ENCODE data around the gene SALL4.
"Not testable (repeated sequence)": the region's sequence is repeated elsewhere in the genome, so short reads cannot be mapped to it uniquely, and the experiment has no call there.

Gene SALL4
- total RNA-seq, result 0 to 0.58 (median 0.13) reads per million in 4 experiments

DNA sequence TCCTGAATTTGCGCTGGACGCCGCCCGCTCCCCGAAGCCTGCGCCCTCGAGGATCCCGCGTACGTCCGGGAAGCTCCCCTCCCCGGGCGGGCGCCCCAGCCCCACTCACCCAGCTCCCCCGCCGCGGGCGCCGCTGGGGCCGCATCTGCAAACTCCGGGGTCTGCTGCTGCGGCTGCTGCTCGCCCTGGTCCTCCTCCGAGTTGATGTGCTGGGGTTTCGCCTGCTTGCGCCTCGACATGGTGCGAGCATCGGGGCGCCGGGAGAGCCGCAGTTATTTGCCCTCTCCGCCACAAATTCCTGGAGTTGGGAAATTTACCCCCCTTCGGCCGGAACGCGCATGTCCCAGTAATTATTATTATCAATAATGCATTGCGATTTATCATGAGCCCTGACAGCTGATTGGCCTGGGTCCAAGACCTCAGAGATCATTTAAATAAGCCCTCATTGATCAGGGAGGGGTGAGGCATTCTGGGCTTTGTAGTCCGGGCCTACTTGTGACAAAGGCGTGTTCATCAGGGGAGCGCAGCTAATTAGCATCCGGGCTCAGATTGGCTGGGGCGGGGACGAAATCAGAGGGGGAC is at the start of gene SALL4:
Gene SALL4, minus strand, starts transcription at position 352 of the 582 bp plus-strand sequence. Its CDS starts 113 bp downstream, at position 239.
- no peak for DNase-seq

DNA sequence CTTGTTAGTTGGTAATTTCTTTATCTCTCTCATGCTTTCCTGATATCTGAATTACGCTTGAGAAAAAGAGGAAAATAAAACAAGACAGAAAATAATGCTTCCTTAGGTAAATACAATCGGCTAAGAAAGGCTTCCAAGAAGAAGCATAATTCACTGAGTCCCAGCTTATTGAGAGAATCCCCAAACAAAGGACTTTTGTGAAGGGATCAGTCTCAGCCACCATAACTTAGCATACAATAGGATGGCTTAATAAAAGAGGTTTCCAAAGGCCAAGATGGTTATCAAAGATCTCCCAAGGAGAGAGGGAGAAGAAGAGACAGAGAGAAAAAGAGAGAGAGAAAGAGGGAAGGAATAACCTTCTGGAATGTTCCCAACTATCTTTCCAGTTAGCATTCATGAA is 46.0 kb upstream of the SALL4 start:
- no peak for DNase-seq

DNA sequence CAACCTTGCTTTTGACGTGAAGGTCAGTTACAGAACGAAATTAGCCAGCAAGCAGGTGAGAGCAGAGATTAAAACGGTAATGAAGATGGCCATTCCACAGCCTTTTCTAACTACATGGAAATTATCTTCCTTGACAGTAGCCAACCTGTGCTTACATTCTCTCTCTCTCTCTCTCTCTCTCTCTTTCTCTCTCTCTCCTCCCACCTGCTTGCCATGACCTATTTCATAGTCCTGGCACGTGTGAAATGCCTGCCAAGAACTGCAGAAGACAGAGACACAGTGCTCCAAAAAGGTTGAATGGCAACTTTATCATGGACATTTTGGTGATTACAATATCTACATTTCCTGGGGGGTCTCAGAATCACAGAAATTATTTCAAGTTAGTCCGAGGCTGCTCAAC is 38.5 kb upstream of the SALL4 start:
- no peak for DNase-seq

DNA sequence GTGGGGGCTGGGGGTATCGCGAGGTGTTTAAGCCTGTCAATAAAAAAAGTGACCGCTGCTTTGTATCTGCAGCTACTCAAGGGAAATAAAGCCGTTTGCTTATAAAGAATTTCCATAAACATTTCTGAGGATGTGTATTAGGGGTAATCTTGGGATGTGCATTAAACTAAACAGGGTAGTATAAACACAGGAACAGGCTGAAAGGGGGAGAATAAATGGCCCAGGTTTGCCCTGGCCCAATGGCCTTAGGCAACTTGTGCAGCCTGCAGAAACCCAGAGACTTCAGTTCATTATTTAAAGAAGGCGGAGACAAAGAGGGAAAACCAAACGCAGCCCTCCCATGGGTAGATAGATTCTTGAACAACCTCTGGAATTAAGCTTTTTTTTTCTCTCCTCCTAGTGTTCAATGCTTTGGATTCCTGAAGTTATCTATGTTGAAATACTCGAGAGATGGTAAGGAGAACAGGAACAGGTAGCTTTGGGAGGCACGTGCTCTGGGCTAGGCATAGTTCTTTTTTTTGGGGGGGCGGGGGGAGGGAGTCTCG is 35.6 kb upstream of the SALL4 start:
- no peak for DNase-seq

- DNase-seq, result no peak
Measured at GRCh38 chr20:51837436-51837835, 35.1 kb upstream of the SALL4 start.

- no peak for DNase-seq
Measured at GRCh38 chr20:51833326-51833725, 31.0 kb upstream of the SALL4 start.

DNA sequence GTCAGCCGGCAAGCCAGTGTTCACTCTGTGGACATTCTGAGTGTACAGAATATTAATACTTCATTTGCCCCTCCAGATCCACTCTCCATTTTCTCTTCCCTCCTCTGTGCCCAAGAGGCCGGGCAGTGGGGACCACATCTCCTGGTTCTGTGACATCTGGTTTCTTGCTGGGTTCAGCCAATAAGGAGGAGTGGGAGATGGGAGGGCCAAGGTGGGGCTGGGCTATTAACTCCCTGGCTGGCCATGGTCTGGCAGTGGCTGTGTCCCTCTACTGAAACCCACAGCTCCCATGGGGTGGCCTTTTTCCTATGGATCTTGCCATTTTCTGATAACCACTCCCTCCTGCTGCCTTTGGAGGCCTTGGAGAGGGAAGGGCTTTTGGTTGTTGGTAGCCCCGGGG is 30.0 kb upstream of the SALL4 start:
- no peak for DNase-seq

DNA sequence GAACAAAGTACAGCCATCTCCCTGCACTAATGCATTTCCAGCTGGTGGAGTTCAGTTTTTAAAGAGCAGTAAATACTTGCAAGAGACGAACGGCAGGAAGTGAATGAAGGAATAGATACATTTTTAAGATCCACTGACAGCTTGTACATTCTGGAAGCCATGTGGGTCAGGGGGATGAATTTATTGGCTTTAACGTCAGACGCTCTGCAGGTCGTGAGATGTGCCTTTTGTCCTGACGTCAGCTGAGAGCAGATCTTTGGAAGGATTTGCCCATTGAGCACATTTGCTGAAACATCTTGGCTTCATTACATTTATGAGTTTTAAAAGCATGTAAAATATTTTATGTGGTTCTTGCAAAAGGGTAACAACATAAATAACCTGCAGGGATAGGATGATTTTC is 29.5 kb upstream of the SALL4 start:
- no peak for DNase-seq

DNA sequence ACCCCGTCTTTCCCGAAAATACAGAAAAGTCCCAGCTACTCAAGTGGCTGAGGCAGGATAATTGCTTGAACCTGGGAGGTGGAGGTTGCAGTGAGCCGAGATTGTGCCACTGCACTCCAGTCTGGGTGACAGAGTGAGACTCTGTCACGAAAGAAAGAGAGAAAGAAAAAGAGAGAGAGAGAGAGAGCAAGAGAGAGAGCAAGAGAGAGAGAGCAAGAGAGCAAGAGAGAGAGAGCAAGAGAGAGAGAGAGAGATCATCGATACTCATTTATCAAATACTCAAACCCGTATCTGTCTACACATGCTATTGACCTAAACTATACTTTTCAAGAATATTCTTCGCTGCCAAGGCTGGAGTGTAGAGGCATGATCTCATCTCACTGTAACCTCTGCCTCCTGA is 28.2 kb upstream of the SALL4 start:
- DNase-seq, result no peak

GRCh38 chr20:51828762-51829161 is 26.4 kb upstream of the SALL4 start:
- DNase-seq, result no peak

GRCh38 chr20:51826372-51826771 is 24.1 kb upstream of the SALL4 start:
- DNase-seq, result no peak

DNA sequence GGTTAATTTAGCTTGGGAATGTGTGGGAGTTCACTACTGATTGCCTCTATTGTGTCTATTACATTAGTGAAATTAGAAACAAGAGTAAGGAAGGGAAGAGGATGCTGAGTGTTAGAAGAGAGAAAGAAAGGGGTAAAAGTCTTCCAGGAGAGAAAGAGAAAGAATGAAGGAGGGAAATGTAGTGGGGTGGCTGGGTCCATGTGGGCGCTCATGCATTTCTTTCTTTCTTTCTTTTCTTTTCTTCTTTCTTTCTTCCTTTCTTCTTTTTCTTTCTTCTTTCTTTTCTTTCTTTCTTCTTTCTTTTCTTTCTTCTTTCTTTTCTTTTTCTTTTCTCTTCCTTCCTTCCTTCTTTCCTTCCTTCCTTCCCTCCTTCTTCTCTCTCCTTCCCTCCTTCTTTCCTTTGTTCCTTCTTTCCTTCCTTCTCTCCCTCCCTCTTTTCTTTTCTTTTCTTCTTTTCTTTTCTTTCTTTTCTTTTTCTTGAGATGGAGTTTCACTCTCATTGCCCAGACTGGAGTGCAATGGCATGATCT is 16.2 kb upstream of the SALL4 start:
- no peak for DNase-seq

DNA sequence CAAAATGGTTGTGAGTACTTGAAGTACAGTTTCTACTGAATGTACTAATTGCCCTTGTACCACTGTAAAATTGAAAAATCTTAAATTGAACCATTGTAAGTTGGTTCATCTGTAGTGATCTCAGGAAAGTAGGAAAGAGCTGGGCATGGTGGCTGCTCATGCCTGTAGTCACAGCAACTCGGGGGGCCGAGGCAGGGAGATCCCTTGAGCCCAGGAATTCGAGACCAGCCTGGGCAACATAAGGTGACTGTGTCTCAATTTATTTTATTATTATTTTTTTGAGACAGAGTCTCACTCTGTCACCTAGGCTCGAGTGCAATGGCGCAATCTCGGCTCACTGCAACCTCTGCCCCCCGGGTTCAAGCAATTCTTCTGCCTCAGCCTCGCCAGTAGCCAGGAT is 14.5 kb upstream of the SALL4 start:
- not testable (repeated sequence) for DNase-seq

DNA sequence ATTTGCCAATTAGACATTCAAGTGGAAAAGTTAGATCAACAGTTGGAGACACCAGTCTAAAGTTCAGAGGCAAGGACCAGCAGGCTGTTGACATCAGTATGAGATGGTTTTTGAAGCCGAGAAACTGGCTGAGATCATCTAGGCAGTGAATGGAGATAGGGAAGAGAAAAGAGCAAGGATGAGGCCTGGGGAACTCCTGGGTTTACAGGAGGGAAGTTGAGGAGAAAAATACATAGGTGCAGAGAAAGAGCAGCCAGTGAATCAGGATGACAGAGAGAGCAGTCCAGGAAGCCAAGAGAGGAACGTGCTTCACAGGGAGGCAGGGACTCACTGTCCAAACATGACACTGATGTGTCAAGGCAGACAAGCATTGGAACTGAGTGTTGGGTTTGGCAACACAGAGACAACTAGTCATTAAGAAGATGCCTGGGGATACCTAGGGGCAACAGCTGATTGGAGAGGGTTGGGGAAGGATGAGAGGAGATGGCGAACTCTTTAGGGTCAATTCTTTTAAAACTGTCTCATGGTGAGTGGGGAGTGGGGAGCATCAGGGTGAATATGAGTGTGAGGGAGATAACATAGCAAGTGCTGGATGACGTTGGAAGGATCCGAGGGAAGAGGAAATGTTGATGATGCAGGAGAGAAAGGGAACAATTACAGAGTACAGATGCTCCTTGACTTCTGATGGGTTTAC is 13.2 kb upstream of the SALL4 start:
- DNase-seq, result no peak

DNA sequence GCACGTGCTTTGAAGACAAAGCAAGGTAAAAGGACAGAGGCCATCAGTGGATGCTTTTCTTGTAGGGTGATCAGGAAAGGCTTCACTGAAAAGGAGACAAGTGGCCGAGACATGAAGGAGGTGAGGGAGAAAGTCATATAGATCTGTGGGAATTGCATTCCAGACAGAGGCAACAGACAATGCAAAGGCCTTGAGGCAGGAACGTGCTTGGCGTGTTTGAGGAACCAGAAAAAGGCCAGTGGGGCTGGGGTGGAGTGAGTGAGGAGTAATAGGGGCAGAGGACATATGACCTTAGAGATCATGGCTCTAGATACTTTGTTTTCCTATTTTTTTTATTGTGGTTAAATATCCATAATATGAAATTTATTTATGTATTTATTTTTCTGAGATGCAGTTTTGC is 10.5 kb upstream of the SALL4 start:
- DNase-seq, result no peak

DNA sequence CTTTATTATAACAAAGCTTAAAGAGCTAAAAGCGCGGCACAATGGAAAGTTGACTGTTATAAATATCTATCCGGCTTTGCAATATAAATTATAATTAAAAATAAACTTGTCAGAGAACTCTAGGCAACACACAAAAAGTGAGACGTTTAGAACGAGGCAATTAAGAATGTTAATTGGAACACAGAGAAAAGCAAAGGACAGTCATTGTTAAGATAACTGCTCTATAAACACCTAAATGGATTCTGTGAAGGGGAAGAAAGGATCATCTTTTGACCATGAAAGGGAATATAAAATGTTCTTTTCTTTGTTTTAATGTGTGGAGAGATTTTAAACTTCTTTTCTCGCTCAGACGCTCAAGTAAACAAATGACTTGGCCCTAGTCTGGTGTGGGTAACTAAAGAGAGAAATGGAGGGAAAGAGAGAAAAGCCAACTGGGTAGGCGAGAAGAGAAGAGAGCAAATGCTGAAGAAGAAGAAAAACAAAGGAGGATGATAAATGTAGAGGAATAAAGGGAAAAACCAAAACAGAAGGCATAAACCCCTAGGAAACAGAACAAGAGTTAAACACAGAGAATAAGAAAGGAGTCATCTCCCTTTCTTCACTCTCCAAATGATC is 9.3 kb upstream of the SALL4 start:
- DNase-seq, result no peak

DNA sequence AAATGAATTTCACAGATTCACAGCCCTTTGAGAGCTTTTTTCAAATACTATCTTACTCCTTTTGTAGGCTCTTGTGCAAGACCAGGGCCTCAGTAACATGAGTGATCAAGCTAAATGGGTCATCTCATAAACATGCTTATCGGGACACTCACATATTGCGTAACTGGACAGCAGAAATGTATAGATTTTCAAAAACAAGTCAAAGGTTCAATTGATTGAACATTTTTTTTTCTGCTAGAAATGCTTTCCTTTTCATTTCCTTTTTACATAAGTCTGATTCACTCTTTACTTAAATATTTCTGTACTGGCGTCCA is 8.7 kb upstream of the SALL4 start:
- no peak for DNase-seq

DNA sequence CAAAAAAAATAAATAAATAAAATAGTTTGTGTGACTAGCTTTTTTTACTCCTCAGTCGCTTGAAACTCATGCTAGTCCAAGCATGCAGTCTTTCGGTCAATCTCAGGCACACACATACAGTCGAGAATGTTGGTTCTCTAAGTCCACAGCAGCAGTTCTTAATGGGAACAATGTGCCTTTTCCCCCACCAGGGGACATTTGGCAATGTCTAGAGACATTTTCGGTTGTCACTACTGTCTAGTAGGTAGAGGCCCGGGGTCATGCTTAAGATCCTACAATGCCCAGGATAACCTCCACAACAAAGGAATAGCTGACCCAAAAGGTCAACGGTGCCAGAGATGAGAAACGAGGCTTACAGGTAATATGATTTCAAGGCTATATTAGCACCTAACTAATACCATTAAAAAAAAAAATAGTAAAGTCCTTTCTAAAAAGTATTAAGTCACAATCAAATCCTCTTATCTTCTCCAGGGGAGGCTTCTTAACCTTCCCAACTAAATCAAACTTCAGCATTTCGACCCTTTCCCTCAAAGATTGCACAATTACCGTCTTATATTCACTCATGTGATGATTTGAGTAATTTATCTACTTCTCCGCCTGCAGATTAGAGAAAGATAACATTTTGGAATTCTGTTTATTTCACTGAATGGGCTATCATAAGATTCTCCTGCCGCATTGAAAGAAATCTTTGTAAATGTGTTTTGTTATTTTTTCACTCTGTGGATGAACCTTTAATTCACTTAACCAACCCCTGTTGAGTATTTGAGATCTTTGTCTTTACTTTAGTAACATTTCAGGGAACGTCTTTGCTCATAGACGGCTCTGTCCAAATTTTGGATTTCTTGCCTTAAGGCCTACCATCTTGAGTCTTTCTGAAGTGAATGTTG is 8.1 kb upstream of the SALL4 start:
- no peak for DNase-seq

GRCh38 chr20:51807720-51808250 is 5.5 kb upstream of the SALL4 start:
- DNase-seq, result no peak

GRCh38 chr20:51804754-51805153 is 2.4 kb upstream of the SALL4 start:
- DNase-seq, result no peak

DNA sequence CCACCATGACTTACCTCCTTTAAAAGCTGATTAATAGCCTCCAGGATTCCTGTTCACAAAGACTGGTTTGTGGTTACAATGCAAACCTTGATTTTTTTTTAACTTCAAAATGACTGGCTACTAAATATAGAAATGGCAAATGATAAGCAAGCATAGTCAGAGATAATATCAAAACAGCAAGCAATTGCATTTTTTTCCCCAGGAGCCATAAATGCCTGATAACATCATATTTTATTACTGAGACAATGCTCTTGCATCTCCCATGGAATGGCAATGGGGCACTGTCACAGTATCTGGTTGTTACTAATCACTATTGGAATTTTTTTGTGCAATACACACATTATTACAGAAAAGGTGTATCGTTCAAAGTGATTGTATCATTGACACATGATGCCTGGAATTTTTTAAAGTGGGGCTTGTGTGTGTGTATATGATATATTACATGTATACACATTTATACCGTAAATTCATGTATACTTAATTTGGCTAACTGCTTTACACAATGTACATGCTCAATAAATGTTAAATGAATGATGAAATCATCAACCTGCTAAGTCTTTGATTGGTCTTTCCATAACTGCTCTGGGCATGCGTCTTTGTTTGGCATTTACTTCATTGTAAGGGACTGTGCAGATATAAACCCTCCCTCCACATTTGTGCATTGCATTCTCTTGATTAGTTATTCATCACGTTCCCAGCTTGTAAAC is 980 bp upstream of the SALL4 start:
- DNase-seq, result no peak

- no peak for DNase-seq
Measured at GRCh38 chr20:51801823-51802123, 548 bp downstream of the SALL4 start.

Measured in effector CD8-positive, alpha-beta T cell (primary cell).